ENCODE data around the gene CLMN. TPM values are rescaled to one million over a fixed set of nuclear protein-coding genes. Genes with fewer than 3 reads are reported as not detected.

Gene CLMN
- total RNA-seq, 4 donors from 2014 or later = 20.7 to 56.5 (median 29.7) TPM

GRCh38 chr14:95218472-95219193 lies 101.1 kb downstream of the CLMN start:
- TF ChIP-seq, protein P1, sequence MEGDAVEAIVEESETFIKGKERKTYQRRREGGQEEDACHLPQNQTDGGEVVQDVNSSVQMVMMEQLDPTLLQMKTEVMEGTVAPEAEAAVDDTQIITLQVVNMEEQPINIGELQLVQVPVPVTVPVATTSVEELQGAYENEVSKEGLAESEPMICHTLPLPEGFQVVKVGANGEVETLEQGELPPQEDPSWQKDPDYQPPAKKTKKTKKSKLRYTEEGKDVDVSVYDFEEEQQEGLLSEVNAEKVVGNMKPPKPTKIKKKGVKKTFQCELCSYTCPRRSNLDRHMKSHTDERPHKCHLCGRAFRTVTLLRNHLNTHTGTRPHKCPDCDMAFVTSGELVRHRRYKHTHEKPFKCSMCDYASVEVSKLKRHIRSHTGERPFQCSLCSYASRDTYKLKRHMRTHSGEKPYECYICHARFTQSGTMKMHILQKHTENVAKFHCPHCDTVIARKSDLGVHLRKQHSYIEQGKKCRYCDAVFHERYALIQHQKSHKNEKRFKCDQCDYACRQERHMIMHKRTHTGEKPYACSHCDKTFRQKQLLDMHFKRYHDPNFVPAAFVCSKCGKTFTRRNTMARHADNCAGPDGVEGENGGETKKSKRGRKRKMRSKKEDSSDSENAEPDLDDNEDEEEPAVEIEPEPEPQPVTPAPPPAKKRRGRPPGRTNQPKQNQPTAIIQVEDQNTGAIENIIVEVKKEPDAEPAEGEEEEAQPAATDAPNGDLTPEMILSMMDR (IDR thresholded peaks at IDR 0.05; ENCODE audit: low read depth) = no peak

DNA sequence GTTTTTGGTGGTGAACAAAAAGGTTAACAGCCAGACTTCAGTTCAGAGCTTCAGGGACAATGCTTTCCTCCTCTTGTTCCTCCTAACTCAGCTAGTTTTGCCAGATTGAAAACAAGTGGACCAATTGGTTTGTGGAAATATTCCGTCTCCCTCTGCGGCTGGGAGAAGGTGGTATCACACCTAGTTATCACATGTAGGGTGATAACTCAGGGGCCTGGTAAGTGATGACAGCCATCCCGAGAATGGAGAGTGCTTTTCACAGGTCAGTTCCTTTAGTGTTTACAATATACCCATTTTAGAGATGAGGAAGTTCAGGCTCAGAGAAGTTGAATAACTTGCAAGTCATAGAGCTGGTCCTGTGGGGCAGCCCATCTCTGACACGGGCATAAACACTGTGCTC lies 101.7 kb downstream of the CLMN start:
- TF ChIP-seq, protein P1 (IDR thresholded peaks at IDR 0.05; ENCODE audit: low read depth) = no peak

- TF ChIP-seq, protein P1 (IDR thresholded peaks at IDR 0.05; ENCODE audit: low read depth) = no peak
Observed at GRCh38 chr14:95217391-95217900, 102.3 kb downstream of the CLMN start.

- TF ChIP-seq, protein P1 (IDR thresholded peaks at IDR 0.05; ENCODE audit: low read depth) = no peak
Observed at GRCh38 chr14:95216008-95216407, 103.7 kb downstream of the CLMN start.

- TF ChIP-seq, protein P1 (IDR thresholded peaks at IDR 0.05; ENCODE audit: low read depth) = no peak
Observed at GRCh38 chr14:95215094-95215725, 104.5 kb downstream of the CLMN start.

DNA sequence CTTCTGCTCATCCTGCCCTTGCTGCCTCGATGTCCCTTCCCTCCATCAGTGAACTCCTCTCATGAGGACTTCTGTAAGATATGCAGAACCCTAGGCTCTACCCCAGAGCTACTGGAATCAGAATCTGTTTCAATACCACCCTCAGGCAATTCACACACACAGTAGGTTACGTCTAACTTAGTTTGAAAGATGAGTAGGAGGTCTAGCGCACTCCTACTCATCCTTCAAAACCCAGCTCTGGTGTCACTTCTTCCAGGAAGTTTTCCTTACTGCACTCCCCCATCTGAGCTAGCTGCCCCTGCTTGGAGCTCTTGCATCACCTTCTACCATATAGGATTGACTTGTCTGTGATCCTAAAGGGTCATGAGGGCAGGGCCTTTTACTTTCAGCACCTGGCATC lies 105.9 kb downstream of the CLMN start:
- TF ChIP-seq, protein P1 (IDR thresholded peaks at IDR 0.05; ENCODE audit: low read depth) = no peak

- TF ChIP-seq, protein P1 (IDR thresholded peaks at IDR 0.05; ENCODE audit: low read depth) = no peak
Observed at GRCh38 chr14:95211721-95212504, 107.8 kb downstream of the CLMN start.
